Heart right ventricle (tissue), 16 donors: ENCODE measurements around the gene BIN1. TPM values are rescaled to one million over a fixed set of nuclear protein-coding genes. Genes with fewer than 3 reads are reported as not detected.

Experiments used
- ATAC-seq, 8 donors: fragments of 200-7000 bp; cut with Tn5 transposase; one replicate each; pipeline ENCODE4 v1.9.1; 2020; ENCODE audit warnings: mild to moderate bottlenecking in 8 of 8, moderate library complexity in 8 of 8, moderate number of reproducible peaks in 1 of 8
- DNase-seq, 2 donors: peaks; one replicate each; pipeline ENCODE4 v3.0.0-alpha.2; 2020
- H3K27ac ChIP-seq, 10 donors: fragments of 200-600 bp; sonication (generic) in 2 of 10; one replicate each; pipeline versions ENCODE4 v1.5.0 to v1.8.0; 2020 to 2022; ENCODE audit warnings: mild to moderate bottlenecking in 3 of 10
- H3K27me3 ChIP-seq, 7 donors: fragments of 200-600 bp; one replicate each; pipeline ENCODE4 v1.8.0; 2021 to 2022; ENCODE audit warnings: mild to moderate bottlenecking in 2 of 7
- H3K36me3 ChIP-seq, 9 donors: fragments of 200-600 bp; sonication (generic) in 1 of 9; one replicate each; pipeline versions ENCODE4 v1.5.0 to v1.8.0; 2020 to 2022; ENCODE audit warnings: mild to moderate bottlenecking in 2 of 9
- H3K4me1 ChIP-seq, 9 donors: fragments of 200-600 bp; sonication (generic) in 1 of 9; one replicate each; pipeline versions ENCODE4 v1.5.0 to v1.8.0; 2020 to 2022; ENCODE audit warnings: mild to moderate bottlenecking in 4 of 9
- H3K4me3 ChIP-seq, 10 donors: fragments of 200-600 bp; sonication (generic) in 2 of 10; one replicate each; pipeline versions ENCODE4 v1.5.0 to v1.8.0; 2020 to 2022; ENCODE audit warnings: mild to moderate bottlenecking in 7 of 10, moderate library complexity in 2 of 10
- H3K9me3 ChIP-seq, 11 donors: fragments of 200-600 bp in 10 of 11; sonication (generic) in 2 of 11; one replicate each; pipeline versions ENCODE4 v1.5.0 to v1.8.0; 2013 to 2022; ENCODE audit warnings: mild to moderate bottlenecking in 2 of 11, control low read depth in 1 of 11, moderate library complexity in 1 of 11
- WGBS, 2 donors: extraction: QIAGEN DNeasy Blood & Tissue Kit; methylation state at CpG; one replicate each; pipeline ENCODE4 v1.1.7; 2013; ENCODE audit warnings: inconsistent platforms in 1 of 2; 5-methylcytosine and 5-hydroxymethylcytosine counted together
- intact Hi-C, 10 donors: fragments of 100-400 bp; cut with DNase I; formaldehyde crosslinking; loops; one replicate each; pipeline versions ENCODE4 v1.11.1 to v1.14.2; 2022
- polyA plus RNA-seq, 2 donors: library from polyadenylated mRNA; stranded (reverse); fragments of 200-250 nt; gene quantifications; one replicate each; pipeline ENCODE4 v1.2.3, GENCODE V29; 2013
- total RNA-seq, 10 donors: library from RNA; stranded (reverse); fragmentation: NEBNext Ultra II Directional in 3 of 10; extraction: Animal tissue kit (Norgen Biotek cat#: 25700) in 3 of 10; gene quantifications; one replicate each; pipeline versions ENCODE4 v1.2.1 to v1.2.4, GENCODE V29; 2021 to 2023
- TF ChIP-seq, protein P1 (sequence below), 9 donors: fragments of 200-600 bp; sonication (generic) in 2 of 9; IDR thresholded peaks; one replicate each; pipeline versions ENCODE4 v1.5.0 to v1.8.0; 2021 to 2022; ENCODE audit warnings: antibody characterized with exemption in 9 of 9, mild to moderate bottlenecking in 5 of 9, moderate library complexity in 1 of 9
- donor health status: Arrhythmogenic right ventricular cardiomyopathy.
- donor health status: ischemic (EF 13 %, LVEDD 7.1; RV severe dilation, severe dysfunction).
- donor health status: healthy with polysubstance abuse.
- donor health status: DM: no; HTN: yes; CAD: no.
- donor health status: DM: no; HTN: no; CAD: no.
- donor health status: ischemic (EF 25% LVEDD 6.9; RV normal size, moderate dysfunction).
- donor health status: ischemic (EF 25% LVEDD 5.7; RV mildly dilated, moderate dysfunction).
- donor health status: healthy.
- donor health status: DM: yes; HTN: yes; CAD: no.
- donor health status: Ischemic cardiomyopathy.
- donor health status: ischemic (EF 35%, LVEDD 5.7; RV mildly dilated, moderate dysfunction).
- donor health status: nonischemic (EF 11% LVEDD 7.7; RV severe dilation, severe dysfunction).
- donor health status: DM: yes; HTN: yes; CAD: no.
- donor health status: PGD.
- donor health status: ischemic (EF 29% LVEDD 5.4; RV normal size, mild dysfunction).
- donor health status: nonischemic (EF 23%, LVEDD 6.1; RV moderate dilation, normal function).

The BIN1 gene
- total and polyA plus RNA-seq, 12 donors = 8.4 to 21.7 (median 16.0) TPM

DNA sequence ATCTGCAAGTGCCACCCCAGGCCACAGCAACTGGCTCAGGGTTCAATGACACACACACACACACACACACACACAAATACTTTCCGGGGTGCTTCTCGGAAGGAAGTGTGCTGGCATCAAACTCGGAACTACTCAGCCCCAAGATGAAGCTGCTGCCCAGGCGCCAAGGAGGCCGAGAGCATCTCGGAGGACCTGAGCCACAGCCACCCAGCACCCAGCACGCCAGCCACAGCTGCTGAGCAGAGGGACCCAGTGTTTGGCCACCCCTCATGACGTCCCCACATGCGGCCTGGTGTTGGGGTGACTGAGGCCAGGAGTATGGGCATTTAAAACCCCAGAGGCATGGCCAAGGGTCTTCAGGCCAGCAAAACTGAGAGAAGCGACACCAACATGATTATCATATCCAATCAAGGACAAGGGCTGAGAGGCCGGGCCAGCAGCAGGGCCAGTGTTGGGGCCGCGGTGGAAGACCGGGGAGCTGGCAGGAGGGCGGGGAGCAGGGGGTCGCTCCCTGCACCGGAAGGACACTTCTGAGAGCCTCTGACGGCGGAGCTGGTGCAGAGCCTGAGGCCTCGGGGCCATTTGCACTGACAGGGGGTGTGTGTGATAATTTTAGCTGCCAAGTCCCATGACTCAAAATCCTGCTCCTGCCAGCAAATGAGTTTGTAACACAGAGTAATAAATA is 61.8 kb downstream of the BIN1 start:
- no peak for DNase-seq
- H3K27ac ChIP-seq = no peak overlapping the region

DNA sequence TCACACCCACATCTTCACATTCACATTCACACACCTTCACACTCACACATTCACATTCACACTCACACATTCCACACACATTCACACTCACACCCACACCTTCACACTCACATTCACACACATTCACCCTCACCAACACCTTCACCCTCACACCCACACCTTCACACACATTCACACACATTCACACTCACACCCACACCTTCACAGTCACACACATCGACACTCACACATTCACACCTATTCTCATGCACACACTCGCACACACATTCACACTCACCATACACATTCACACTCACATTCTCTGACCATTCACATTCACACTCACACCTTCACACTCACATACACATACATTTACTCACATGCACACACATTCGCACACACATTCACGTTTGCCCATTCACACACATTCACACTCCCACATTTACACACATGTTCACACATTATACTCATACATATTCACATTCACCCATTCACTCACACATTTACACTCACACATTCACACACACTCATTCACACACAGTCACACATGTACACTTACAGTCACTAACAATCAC is 62.7 kb downstream of the BIN1 start:
- no peaks in the 10 kb centered on the region for H3K27me3 ChIP-seq
- H3K36me3 ChIP-seq = peaks cover 0 to 14% (median 0%) of the 10 kb centered on the region in 9 donors
- no peaks in the 10 kb centered on the region for H3K9me3 ChIP-seq
- ATAC-seq = no peak
- no peak for DNase-seq
- intact Hi-C loops = no loop called here
- H3K4me3 ChIP-seq = no peak overlapping the region
- peaks cover 0 to 9% (median 0%) of the 10 kb centered on the region in 9 donors for H3K4me1 ChIP-seq
- TF ChIP-seq, protein P1, sequence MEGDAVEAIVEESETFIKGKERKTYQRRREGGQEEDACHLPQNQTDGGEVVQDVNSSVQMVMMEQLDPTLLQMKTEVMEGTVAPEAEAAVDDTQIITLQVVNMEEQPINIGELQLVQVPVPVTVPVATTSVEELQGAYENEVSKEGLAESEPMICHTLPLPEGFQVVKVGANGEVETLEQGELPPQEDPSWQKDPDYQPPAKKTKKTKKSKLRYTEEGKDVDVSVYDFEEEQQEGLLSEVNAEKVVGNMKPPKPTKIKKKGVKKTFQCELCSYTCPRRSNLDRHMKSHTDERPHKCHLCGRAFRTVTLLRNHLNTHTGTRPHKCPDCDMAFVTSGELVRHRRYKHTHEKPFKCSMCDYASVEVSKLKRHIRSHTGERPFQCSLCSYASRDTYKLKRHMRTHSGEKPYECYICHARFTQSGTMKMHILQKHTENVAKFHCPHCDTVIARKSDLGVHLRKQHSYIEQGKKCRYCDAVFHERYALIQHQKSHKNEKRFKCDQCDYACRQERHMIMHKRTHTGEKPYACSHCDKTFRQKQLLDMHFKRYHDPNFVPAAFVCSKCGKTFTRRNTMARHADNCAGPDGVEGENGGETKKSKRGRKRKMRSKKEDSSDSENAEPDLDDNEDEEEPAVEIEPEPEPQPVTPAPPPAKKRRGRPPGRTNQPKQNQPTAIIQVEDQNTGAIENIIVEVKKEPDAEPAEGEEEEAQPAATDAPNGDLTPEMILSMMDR (IDR thresholded peaks at IDR 0.05) = no peak
- WGBS, 2 donors = 97 to 98% methylated on average over 4 of the region's 4 CpGs
- no peak overlapping the region for H3K27ac ChIP-seq

More for the DNA sequence above, 61.8 kb downstream of the BIN1 start:
- TF ChIP-seq, protein P1 (IDR thresholded peaks at IDR 0.05) = no peak
- H3K4me3 ChIP-seq = no peak overlapping the region
- ATAC-seq = no peak
- 80 to 83% methylated on average over 20 of the region's 20 CpGs for WGBS, 2 donors
- H3K36me3 ChIP-seq = peaks cover 0 to 14% (median 0%) of the 10 kb centered on the region in 9 donors
- peaks cover 0 to 9% (median 3%) of the 10 kb centered on the region in 9 donors for H3K4me1 ChIP-seq
- no peaks in the 10 kb centered on the region for H3K27me3 ChIP-seq
- H3K9me3 ChIP-seq = no peaks in the 10 kb centered on the region
- intact Hi-C loops = no loop called here

DNA sequence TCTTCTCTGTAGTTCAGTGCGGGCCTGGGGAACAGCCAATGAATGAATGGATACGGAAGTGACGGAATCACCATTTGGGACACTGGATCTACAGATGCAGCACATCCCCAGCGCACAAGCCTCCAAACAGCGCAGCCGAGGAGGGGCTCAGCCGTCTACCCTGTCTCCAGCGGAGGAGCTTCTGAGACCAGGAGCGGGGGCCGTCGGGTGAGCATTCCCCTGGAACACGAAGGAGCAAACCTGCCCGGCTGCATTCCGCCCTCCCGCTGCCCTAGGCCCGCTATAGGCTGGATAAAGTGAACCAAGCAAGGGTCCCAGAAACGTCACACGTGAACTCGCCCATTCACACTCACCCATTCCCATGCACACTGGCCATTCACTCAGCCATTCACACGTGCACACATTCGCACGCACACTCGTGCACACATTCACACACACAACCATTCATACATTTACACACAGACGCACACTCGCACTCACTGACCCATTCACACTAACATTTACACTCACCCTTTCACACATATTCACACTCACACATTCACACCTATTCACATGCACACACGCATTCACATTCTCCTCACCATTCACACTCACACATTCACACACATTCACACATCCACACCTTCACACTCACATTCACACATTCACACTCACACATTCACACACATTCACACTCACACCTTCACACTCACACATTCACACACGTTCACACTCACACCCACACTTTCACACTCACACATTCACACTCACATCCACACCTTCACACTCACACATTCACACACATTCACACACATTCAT is 63.4 kb downstream of the BIN1 start:
- intact Hi-C loops = no loop called here
- Histone ChIP-seq H3K9me3 (no peaks in the 10 kb centered on the region), H3K27me3 (no peaks in the 10 kb centered on the region), H3K27ac (no peak overlapping the region), H3K36me3 (peaks cover 0 to 10% (median 0%) of the 10 kb centered on the region in 9 donors), H3K4me3 (no peak overlapping the region), H3K4me1 (peaks cover 0 to 9% (median 0%) of the 10 kb centered on the region in 9 donors)
- DNase-seq = no peak
- ATAC-seq = no peak
- WGBS, 2 donors = 90 to 95% methylated on average over 27 of the region's 27 CpGs
- TF ChIP-seq, protein P1 (IDR thresholded peaks at IDR 0.05) = no peak

DNA sequence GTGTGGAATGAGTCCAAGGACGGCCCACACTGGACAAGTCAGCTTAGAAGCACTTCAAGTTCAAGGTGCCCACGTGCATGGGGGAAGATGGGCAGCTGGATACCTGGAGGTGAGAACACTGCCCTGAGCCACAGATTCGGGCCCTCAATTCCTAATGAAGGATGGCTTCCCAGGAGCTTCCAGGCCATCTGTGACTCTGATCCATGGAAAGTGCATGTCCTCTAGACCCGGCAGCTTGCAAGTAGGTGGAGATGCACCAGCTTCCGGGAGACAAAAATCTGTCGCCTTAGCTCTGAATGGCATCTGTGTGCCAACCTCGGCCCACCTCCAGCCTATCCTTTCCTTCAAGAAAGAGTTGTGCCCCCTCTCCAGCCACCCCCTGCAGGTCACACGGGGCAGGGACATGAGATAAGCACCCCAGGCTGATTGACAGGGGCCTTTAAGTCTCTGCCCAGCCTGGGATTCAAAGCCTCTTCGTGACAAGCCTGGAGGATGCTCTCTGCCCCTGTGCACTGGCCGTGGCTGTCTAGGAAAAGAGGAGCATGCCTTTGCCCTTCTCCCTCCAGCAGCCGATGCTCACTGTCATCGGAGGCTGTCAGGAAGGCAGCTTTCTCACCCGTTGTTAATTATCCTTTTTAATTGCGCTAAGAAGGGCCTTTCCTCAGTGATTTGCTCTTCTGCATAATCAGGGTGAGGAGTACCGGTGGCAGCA is 65.5 kb downstream of the BIN1 start:
- intact Hi-C loops = no loop called here
- Histone ChIP-seq H3K9me3 (no peaks in the 10 kb centered on the region), H3K4me3 (no peak overlapping the region), H3K27ac (no peak overlapping the region), H3K27me3 (no peaks in the 10 kb centered on the region), H3K4me1 (peaks cover 0 to 9% (median 0%) of the 10 kb centered on the region in 9 donors), H3K36me3 (no peaks in the 10 kb centered on the region)
- ATAC-seq (no peak), DNase-seq (no peak)
- WGBS, 2 donors = 73 to 78% methylated on average over 15 of the region's 15 CpGs
- TF ChIP-seq, protein P1 (IDR thresholded peaks at IDR 0.05) = no peak
